Mesenchymal stem cell (in vitro differentiated cells and primary cell): Measurements from ENCODE around the gene KIF13A.

Experiments
- DNase-seq: peaks from one replicate; pipeline ENCODE4 v3.0.0-alpha.2; 2013
- H2AFZ ChIP-seq: one replicate; pipeline ENCODE4 v1.6.1; 2013; ENCODE audit warnings: low read depth, mild to moderate bottlenecking, control low read depth, inconsistent platforms, low read length, moderate library complexity
- H2AK5ac ChIP-seq: 2 replicates; pipeline ENCODE4 v1.6.1; 2013; ENCODE audit warnings: low read length, moderate library complexity, mild to moderate bottlenecking, inconsistent platforms; ENCODE audit not compliant: severe bottlenecking
- H2BK120ac ChIP-seq: one replicate; pipeline ENCODE4 v1.6.1; 2013; ENCODE audit warnings: low read depth, mild to moderate bottlenecking, inconsistent platforms, low read length, moderate library complexity
- H2BK12ac ChIP-seq, 2 experiments: one replicate each; pipeline ENCODE4 v1.6.1; 2013; ENCODE audit warnings: inconsistent platforms in 2 of 2, low read length in 2 of 2, mild to moderate bottlenecking in 2 of 2, moderate library complexity in 2 of 2, control low read depth in 1 of 2
- H2BK15ac ChIP-seq: one replicate; pipeline ENCODE4 v1.6.1; 2013; ENCODE audit warnings: mild to moderate bottlenecking, low read depth, inconsistent platforms; ENCODE audit not compliant: poor library complexity, severe bottlenecking
- H2BK5ac ChIP-seq: 2 replicates; pipeline ENCODE4 v1.6.1; 2013; ENCODE audit warnings: low read depth, mild to moderate bottlenecking, low read length, control low read depth, inconsistent platforms; ENCODE audit not compliant: poor library complexity, severe bottlenecking
- H3K14ac ChIP-seq, 2 experiments: one replicate each; pipeline ENCODE4 v1.6.1; 2013; ENCODE audit warnings: inconsistent platforms in 2 of 2, low read length in 2 of 2, control low read depth in 1 of 2, mild to moderate bottlenecking in 1 of 2, moderate library complexity in 1 of 2
- H3K18ac ChIP-seq, 2 experiments: one replicate each; pipeline ENCODE4 v1.6.1; 2013; ENCODE audit warnings: inconsistent platforms in 2 of 2, low read length in 2 of 2, control low read depth in 1 of 2, low read depth in 1 of 2, mild to moderate bottlenecking in 1 of 2
- H3K23ac ChIP-seq, 2 experiments: one replicate each; pipeline ENCODE4 v1.6.1; 2013; ENCODE audit warnings: inconsistent platforms in 2 of 2, low read length in 2 of 2, mild to moderate bottlenecking in 2 of 2, moderate library complexity in 2 of 2, control low read depth in 1 of 2
- H3K27ac ChIP-seq: 2 replicates; pipeline ENCODE4 v1.5.1; 2013; ENCODE audit warnings: mild to moderate bottlenecking, moderate library complexity, low read length, control low read depth, inconsistent platforms; ENCODE audit not compliant: poor library complexity, severe bottlenecking
- H3K27me3 ChIP-seq, 2 experiments: 2 replicates each; pipeline versions ENCODE4 v1.6.1 to v1.7.0; 2013; ENCODE audit warnings: low read length in 2 of 2, mild to moderate bottlenecking in 2 of 2, moderate library complexity in 2 of 2, control low read depth in 1 of 2, inconsistent platforms in 1 of 2; ENCODE audit not compliant: control insufficient read depth in 1 of 2, insufficient read depth in 1 of 2
- H3K36me3 ChIP-seq, 2 experiments: 2 replicates each; pipeline versions ENCODE4 v1.6.1 to v1.7.0; 2013; ENCODE audit warnings: low read length in 2 of 2, control low read depth in 1 of 2, inconsistent platforms in 1 of 2, low read depth in 1 of 2, mild to moderate bottlenecking in 1 of 2; ENCODE audit not compliant: insufficient read depth in 2 of 2, control insufficient read depth in 1 of 2
- H3K4ac ChIP-seq, 2 experiments: one replicate each; pipeline ENCODE4 v1.6.1; 2013; ENCODE audit warnings: inconsistent platforms in 2 of 2, low read length in 2 of 2, mild to moderate bottlenecking in 2 of 2, moderate library complexity in 2 of 2, control low read depth in 1 of 2, low read depth in 1 of 2
- H3K4me1 ChIP-seq: 2 replicates; pipeline ENCODE4 v1.6.1; 2013; ENCODE audit warnings: low read depth, low read length, control low read depth; ENCODE audit not compliant: control insufficient read depth, insufficient read depth
- H3K4me2 ChIP-seq: 2 replicates; pipeline ENCODE4 v1.6.1; 2013; ENCODE audit warnings: low read length, mild to moderate bottlenecking, inconsistent platforms; ENCODE audit not compliant: poor library complexity, severe bottlenecking
- H3K4me3 ChIP-seq, 2 experiments: 2 replicates each; pipeline versions ENCODE4 v1.5.1 to v1.7.0; 2013; ENCODE audit warnings: low read length in 2 of 2, mild to moderate bottlenecking in 2 of 2, control low read depth in 1 of 2, low read depth in 1 of 2; ENCODE audit not compliant: insufficient read depth in 1 of 2
- H3K79me1 ChIP-seq: replicated peaks from 2 replicates; pipeline ENCODE4 v1.6.1; 2013; ENCODE audit warnings: mild to moderate bottlenecking, control low read depth, low read length, inconsistent platforms; ENCODE audit not compliant: poor library complexity, severe bottlenecking
- H3K9ac ChIP-seq: 2 replicates; pipeline ENCODE4 v1.7.0; 2013; ENCODE audit warnings: mild to moderate bottlenecking, low read length, moderate library complexity
- H3K9me3 ChIP-seq: 2 replicates; pipeline ENCODE4 v1.7.0; 2013; ENCODE audit warnings: mild to moderate bottlenecking, low read length; ENCODE audit not compliant: control insufficient read depth
- H4K8ac ChIP-seq: one replicate; pipeline ENCODE4 v1.6.1; 2013; ENCODE audit warnings: inconsistent platforms, mild to moderate bottlenecking, low read length, moderate library complexity
- H4K91ac ChIP-seq: one replicate; pipeline ENCODE4 v1.6.1; 2013; ENCODE audit warnings: mild to moderate bottlenecking, low read length, inconsistent platforms
- WGBS: methylation state at CpG from one replicate; pipeline ENCODE4 v1.1.7; 2013; ENCODE audit warnings: mixed read lengths; 5-methylcytosine and 5-hydroxymethylcytosine counted together

Gene KIF13A

DNA sequence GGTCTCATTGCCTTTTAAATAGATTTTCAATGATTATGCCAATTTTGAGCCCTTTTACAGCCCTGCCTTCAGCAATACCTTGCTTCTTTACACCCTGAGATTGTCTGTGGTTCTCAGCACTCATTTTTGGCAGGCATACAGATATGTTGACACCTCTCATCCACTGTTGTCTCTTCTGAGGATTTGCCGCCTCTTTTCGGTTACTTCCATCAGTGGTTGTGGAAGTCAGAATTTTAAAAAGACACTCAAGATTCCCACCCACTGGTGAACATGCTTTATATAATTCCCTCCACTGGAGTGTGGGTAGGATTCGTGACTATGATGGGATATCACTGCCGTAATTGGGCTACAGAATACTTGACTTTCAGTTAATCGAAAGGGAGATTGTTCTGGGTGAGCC is 37.4 kb upstream of the KIF13A start:
- no peak for DNase-seq
- Histone ChIP-seq H3K4me2 (no peak overlapping the region), H3K4me1 (peaks cover 4% of the 10 kb centered on the region), H2BK15ac (no peak overlapping the region), H4K91ac (no peak overlapping the region), H3K79me1 (no peaks in the 10 kb centered on the region), H3K27me3 (no peaks in the 10 kb centered on the region), H3K4ac (no peak overlapping the region), H3K9me3 (no peaks in the 10 kb centered on the region), H4K8ac (no peak overlapping the region), H3K18ac (no peak overlapping the region), H2BK120ac (no peak overlapping the region), H3K36me3 (no peaks in the 10 kb centered on the region), H3K4me3 (no peak overlapping the region), H3K23ac (no peak overlapping the region), H2AFZ (no peak overlapping the region), H2AK5ac (peak overlapping the region; percentile 74), H2BK12ac (no peak overlapping the region), H3K9ac (no peak overlapping the region), H2BK5ac (no peak overlapping the region), H3K27ac (no peak overlapping the region), H3K14ac (no peak overlapping the region)
- 97% methylated on average over 3 of the region's 5 CpGs for WGBS

DNA sequence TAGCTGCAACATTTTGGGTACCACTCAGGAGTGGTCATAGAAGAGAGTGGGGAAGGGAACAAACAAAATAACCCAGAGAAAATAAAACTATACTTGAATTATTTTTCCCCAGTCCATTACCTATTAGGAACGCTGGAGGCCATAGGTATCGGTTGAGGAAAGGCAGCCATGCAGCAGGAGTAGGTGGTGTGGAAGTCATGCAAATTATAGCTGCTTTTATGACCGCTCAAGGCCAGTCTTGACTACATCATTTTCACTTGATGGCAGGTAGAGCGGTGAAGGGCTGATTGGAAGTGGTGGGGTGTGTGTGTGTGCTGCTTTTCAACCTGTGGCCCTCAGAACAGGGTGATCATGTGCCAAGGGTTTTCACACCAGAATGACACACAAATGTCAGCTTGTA is 36.5 kb upstream of the KIF13A start:
- Histone ChIP-seq H3K18ac (no peak overlapping the region), H3K14ac (no peak overlapping the region), H3K4me3 (no peak overlapping the region), H4K8ac (no peak overlapping the region), H2BK5ac (no peak overlapping the region), H3K79me1 (no peaks in the 10 kb centered on the region), H3K27me3 (no peaks in the 10 kb centered on the region), H2BK120ac (no peak overlapping the region), H4K91ac (no peak overlapping the region), H2AFZ (no peak overlapping the region), H3K4ac (no peak overlapping the region), H3K36me3 (no peaks in the 10 kb centered on the region), H3K9ac (no peak overlapping the region), H3K27ac (no peak overlapping the region), H3K4me1 (peaks cover 4% of the 10 kb centered on the region), H2BK15ac (no peak overlapping the region), H2BK12ac (no peak overlapping the region), H3K9me3 (no peaks in the 10 kb centered on the region), H3K23ac (no peak overlapping the region), H3K4me2 (no peak overlapping the region), H2AK5ac (peak overlapping the region; percentile 60)
- DNase-seq, result no peak
- 99% methylated on average over 4 of the region's 4 CpGs for WGBS

GRCh38 chr6:18022398-18023231 is 35.2 kb upstream of the KIF13A start:
- H3K18ac ChIP-seq, result no peak overlapping the region
- no peak overlapping the region for H2BK120ac ChIP-seq
- 36% methylated on average over 9 of the region's 11 CpGs for WGBS
- H3K79me1 ChIP-seq, result no peaks in the 10 kb centered on the region
- peak overlapping the region; percentile 24 for H3K9ac ChIP-seq
- no peaks in the 10 kb centered on the region for H3K27me3 ChIP-seq
- no peaks in the 10 kb centered on the region for H3K9me3 ChIP-seq
- H2BK5ac ChIP-seq, result no peak overlapping the region
- H3K27ac ChIP-seq, result peak overlapping the region; percentile 8
- H2BK12ac ChIP-seq, result no peak overlapping the region
- no peak overlapping the region for H4K8ac ChIP-seq
- no peak for DNase-seq
- no peak overlapping the region for H2BK15ac ChIP-seq
- H2AFZ ChIP-seq, result no peak overlapping the region
- no peak overlapping the region for H3K4me3 ChIP-seq
- H4K91ac ChIP-seq, result no peak overlapping the region
- H3K4me2 ChIP-seq, result peak overlapping the region; percentile 0
- H2AK5ac ChIP-seq, result no peak overlapping the region
- no peaks in the 10 kb centered on the region for H3K36me3 ChIP-seq
- H3K4me1 ChIP-seq, result peaks cover 4% of the 10 kb centered on the region
- peak overlapping the region in 1 of 2 experiments; percentile 26 for H3K4ac ChIP-seq
- H3K23ac ChIP-seq, result no peak overlapping the region
- no peak overlapping the region for H3K14ac ChIP-seq

DNA sequence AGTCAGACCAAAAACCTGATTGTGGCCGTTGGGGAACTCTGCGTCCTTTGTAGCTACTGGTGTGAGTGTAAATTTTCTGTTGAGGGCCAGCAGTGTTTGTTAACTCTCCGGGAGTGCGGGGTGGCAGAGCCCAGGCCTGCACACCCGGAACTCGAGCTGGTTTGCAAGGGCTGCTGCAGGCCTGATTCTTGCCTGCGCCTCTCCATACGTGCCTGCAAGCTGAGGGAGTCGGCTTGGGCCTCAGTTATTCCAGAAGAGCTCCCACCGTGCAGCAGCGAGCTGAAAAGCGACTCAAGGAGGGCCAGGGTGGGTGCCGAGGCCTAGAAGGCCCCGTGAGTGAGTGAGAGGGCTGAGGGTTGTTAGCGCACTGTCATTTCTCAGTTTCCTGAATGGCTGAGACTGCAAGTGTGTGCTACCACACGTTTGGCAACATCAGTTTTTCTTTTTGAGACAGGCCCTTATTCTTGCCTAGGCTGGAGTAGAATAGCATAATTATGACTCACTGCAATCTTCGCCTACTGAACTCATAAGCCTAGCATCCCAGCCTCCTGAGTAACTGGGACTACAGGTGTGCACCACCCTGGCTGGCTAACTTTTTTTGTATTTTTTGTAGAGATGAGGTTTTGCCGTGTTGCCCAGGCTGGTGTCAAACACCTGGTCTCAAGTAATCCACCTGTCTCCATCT is 33.9 kb upstream of the KIF13A start:
- no peak for DNase-seq
- H2BK15ac ChIP-seq, result no peak overlapping the region
- WGBS, result 90% methylated on average over 16 of the region's 18 CpGs

More for the DNA sequence above, 33.9 kb upstream of the KIF13A start:
- Histone ChIP-seq H2AFZ (no peak overlapping the region), H2BK12ac (no peak overlapping the region), H3K9me3 (no peaks in the 10 kb centered on the region), H2BK120ac (no peak overlapping the region), H3K4me1 (peaks cover 4% of the 10 kb centered on the region), H2BK5ac (no peak overlapping the region), H4K91ac (no peak overlapping the region), H3K9ac (no peak overlapping the region), H3K27me3 (no peaks in the 10 kb centered on the region), H3K36me3 (no peaks in the 10 kb centered on the region), H3K14ac (peak overlapping the region in 1 of 2 experiments; percentile 23), H4K8ac (no peak overlapping the region), H3K27ac (no peak overlapping the region), H3K79me1 (no peaks in the 10 kb centered on the region), H2AK5ac (no peak overlapping the region), H3K23ac (no peak overlapping the region), H3K18ac (no peak overlapping the region), H3K4me2 (no peak overlapping the region), H3K4me3 (no peak overlapping the region), H3K4ac (no peak overlapping the region)
